GM06990 (cell line): ENCODE results near the gene AK2.
"Not testable (repeated sequence)": the region's sequence is repeated elsewhere in the genome, so short reads cannot be mapped to it uniquely, and the experiment has no call there.

Experiments used
- DNase-seq: peaks from one replicate; pipeline ENCODE4 v3.0.0-alpha.2; 2011; ENCODE audit not compliant: insufficient read length; ENCODE audit errors: extremely low read depth
- H3K27me3 ChIP-seq: replicated peaks from 2 replicates; pipeline ENCODE4 v1.6.0; 2011; ENCODE audit warnings: low read length; ENCODE audit not compliant: control insufficient read depth, insufficient read depth
- H3K36me3 ChIP-seq: 2 replicates; pipeline ENCODE4 v1.5.1; 2011; ENCODE audit warnings: low read length; ENCODE audit not compliant: control insufficient read depth, insufficient read depth
- H3K4me3 ChIP-seq: replicated peaks from 2 replicates; pipeline ENCODE4 v1.5.1; 2011; ENCODE audit warnings: low read depth, mild to moderate bottlenecking, control low read depth, low read length
- TF ChIP-seq, protein P1 (sequence below): IDR thresholded peaks from 2 replicates; pipeline ENCODE4 v1.5.1; 2011; ENCODE audit warnings: low read length, control low read depth, mild to moderate bottlenecking, inconsistent platforms; ENCODE audit not compliant: insufficient read depth, poor library complexity, severe bottlenecking

AK2 gene

DNA sequence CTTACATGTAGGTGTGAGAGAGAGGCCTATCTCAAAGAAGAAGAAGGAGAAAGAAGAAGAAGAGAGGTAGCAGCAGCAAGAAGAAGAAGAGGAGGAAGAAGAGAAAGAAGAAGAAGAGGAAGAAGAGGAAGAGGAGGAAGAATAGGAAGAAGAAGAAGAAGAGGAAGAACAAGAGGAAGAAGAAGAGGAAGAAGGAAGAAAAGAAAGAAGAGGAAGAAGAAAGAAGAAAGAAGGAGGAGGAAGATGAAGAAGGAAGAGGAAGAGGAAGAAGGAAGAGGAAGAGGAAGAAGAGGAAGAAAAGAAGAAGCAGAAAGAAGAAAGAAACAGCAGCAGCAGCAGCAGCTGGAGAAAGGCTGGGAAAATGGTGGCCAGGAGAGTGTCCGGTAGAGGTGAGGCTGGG lies 33.9 kb upstream of the AK2 start:
- TF ChIP-seq, protein P1, sequence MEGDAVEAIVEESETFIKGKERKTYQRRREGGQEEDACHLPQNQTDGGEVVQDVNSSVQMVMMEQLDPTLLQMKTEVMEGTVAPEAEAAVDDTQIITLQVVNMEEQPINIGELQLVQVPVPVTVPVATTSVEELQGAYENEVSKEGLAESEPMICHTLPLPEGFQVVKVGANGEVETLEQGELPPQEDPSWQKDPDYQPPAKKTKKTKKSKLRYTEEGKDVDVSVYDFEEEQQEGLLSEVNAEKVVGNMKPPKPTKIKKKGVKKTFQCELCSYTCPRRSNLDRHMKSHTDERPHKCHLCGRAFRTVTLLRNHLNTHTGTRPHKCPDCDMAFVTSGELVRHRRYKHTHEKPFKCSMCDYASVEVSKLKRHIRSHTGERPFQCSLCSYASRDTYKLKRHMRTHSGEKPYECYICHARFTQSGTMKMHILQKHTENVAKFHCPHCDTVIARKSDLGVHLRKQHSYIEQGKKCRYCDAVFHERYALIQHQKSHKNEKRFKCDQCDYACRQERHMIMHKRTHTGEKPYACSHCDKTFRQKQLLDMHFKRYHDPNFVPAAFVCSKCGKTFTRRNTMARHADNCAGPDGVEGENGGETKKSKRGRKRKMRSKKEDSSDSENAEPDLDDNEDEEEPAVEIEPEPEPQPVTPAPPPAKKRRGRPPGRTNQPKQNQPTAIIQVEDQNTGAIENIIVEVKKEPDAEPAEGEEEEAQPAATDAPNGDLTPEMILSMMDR = no peak
- H3K36me3 ChIP-seq = no peaks in the 10 kb centered on the region
- no peaks in the 10 kb centered on the region for H3K27me3 ChIP-seq
- no peak overlapping the region for H3K4me3 ChIP-seq
- DNase-seq = no peak

DNA sequence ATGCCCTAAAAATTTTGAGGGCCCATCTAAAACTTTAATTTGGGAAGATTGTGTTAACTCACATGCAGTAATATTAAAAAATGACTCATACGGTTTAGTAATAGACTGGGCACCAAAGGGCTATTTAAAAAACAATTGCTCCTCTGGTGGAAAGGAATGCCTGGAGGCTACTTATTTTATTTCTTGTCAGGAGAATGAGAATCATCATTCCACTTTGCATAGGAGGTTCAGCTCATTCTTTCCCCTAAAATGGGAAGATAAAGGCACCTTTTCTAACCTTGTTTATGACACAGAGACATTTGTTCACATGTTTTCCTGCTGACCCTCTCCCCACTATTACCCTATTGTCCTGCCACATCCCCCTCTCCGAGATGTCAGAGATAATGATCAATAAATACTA lies 31.4 kb upstream of the AK2 start:
- DNase-seq, H3K36me3 ChIP-seq, H3K27me3 ChIP-seq, H3K4me3 ChIP-seq: not testable (repeated sequence)

DNA sequence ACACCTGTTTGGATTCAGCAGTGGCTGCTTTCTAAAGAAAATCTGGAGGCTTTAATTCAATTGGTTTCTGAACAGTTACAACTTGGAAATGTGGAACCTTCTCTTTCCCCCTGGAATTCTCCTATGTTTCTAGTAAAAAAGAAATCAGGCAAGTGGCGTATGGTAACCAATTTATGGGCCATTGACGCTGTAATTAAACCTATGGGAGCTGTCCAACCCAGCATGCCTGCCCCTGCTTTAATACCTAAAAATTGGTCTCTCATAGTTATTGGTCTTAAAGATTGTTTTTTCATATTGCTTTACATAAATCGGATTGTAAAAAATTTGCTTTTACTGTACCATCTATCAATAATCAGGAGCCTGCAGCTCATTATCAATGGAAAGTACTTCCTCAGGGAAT lies 29.8 kb upstream of the AK2 start:
- not testable (repeated sequence) for H3K27me3 ChIP-seq, DNase-seq, H3K36me3 ChIP-seq, H3K4me3 ChIP-seq

DNA sequence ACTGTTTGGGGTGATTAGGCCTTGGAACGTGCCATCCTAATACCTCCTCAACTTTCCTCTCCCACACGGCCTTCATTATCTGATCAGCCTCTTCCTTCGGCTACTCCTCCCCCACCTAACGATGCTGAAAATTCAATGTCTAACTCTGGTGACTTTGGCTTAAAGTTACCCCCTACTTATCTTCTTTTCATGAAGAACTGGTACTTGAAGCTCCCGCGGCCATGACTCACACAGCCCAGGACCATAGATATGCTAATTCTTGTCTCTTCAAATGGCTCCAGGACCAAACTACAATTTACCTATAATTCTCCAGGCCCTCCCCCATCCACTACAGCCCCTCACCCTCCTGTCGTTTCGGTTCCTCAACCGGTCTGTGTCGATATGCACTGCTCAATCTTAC lies 28.6 kb upstream of the AK2 start:
- Histone ChIP-seq H3K36me3 (no peaks in the 10 kb centered on the region), H3K27me3 (no peaks in the 10 kb centered on the region), H3K4me3 (no peak overlapping the region)
- TF ChIP-seq, protein P1 = no peak
- DNase-seq = no peak

DNA sequence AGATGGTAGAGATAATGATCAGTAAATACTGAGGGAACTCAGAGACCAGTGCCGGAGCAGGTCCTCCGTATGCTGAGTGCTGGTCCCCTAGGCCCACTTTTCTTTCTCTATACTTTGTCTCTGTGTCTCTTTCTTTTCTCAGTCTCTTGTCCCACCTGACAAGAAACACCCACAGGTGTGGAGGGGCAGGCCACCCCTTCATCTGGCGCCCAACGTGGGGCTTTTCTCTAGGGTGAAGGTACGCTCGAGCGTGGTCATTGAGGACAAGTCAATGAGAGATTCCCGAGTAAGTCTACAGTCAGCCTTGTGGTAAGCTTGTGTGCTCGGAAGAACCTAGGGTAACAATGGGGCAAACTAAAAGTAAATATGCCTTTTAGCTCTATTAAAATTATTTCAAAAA lies 27.6 kb upstream of the AK2 start:
- not testable (repeated sequence) for H3K4me3 ChIP-seq, H3K36me3 ChIP-seq, DNase-seq, H3K27me3 ChIP-seq

DNA sequence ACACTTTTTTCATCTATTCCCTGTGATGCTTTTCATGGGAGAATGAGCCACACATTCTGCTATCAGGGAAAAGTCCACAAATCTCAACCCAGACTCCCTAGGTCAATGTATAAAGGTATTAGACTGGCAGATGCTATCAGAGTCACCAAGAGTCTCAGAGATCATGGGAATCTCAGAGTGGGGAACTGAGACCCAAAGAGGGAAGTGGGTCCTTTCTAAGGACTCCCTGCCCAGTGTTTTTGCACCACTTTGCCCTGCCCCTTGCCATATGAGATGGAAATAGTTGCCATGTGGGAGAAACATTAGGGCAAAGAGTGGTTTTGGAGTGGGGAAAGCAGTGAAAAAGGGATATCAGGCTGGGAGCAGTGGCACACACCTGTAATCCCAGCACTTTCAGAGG lies 25.2 kb upstream of the AK2 start:
- TF ChIP-seq, protein P1 = no peak
- no peak for DNase-seq
- no peaks in the 10 kb centered on the region for H3K27me3 ChIP-seq
- no peak overlapping the region for H3K4me3 ChIP-seq
- H3K36me3 ChIP-seq = no peaks in the 10 kb centered on the region

DNA sequence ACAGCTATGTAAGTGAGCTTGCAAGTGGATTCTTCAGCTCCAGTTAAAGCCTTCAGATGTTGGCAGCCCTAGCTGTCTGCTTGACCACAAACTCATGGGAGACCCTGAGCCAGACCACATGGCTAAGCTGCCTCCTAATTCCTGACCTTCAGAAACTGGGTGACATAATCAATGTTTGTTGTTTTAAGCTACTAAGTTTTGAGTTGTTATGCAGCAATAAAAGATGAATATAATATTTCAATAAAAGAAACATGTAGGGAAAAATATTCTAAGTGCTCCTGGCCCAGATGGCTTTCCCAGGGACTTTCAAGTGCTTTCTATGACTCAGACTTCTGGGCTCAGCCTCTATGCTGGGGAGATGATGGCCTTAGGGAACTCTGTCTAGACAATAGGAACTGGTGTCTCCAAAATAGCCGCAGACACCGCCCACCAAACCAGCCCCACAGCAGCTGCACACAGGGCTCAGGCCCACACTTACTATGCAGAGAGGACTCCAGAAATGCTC lies 23.9 kb upstream of the AK2 start:
- no peak overlapping the region for H3K4me3 ChIP-seq
- no peak for DNase-seq
- H3K27me3 ChIP-seq = no peaks in the 10 kb centered on the region
- TF ChIP-seq, protein P1 = no peak
- H3K36me3 ChIP-seq = no peaks in the 10 kb centered on the region
